ENCODE data around the gene AGPAT3.

GRCh38 chr21:43950481-43950880 is 85.5 kb downstream of the AGPAT3 start:
- TF ChIP-seq REST (tag by site-specific recombination; IDR thresholded peaks at IDR 0.05) (no peak), ATF2 (tag by site-specific recombination; IDR thresholded peaks at IDR 0.05; ENCODE audit: low read depth) (no peak), ZNF239 (tag by site-specific recombination; IDR thresholded peaks at IDR 0.05) (no peak), ZNF433 (tag by site-specific recombination; IDR thresholded peaks at IDR 0.05; ENCODE audit: low read depth) (no peak), CTCF (tag by site-specific recombination; IDR thresholded peaks at IDR 0.05) (no peak), ZBTB44 (tag by site-specific recombination; IDR thresholded peaks at IDR 0.05) (no peak), ZNF274 (IDR thresholded peaks at IDR 0.05; ENCODE audit: low read length) (no peak), ZNF274 (tag by site-specific recombination; IDR thresholded peaks at IDR 0.05; ENCODE audit: borderline replicate concordance) (no peak), KLF17 (tag by site-specific recombination; IDR thresholded peaks at IDR 0.05) (no peak), ZNF707 (tag by site-specific recombination; IDR thresholded peaks at IDR 0.05) (no peak), ZNF843 (tag by site-specific recombination; IDR thresholded peaks at IDR 0.05) (no peak), ZNF302 (tag by site-specific recombination; IDR thresholded peaks at IDR 0.05; ENCODE audit: low read depth) (no peak), ZNF416 (tag by site-specific recombination; IDR thresholded peaks at IDR 0.05) (no peak)
